Endothelial cell of umbilical vein (primary cell): ENCODE results near the gene FAM219A. TPM values are rescaled to one million over a fixed set of nuclear protein-coding genes. Genes with fewer than 3 reads are reported as not detected.
"Not testable (repeated sequence)": the region's sequence is repeated elsewhere in the genome, so short reads cannot be mapped to it uniquely, and the experiment has no call there.

Experiments
- BruUV-seq: library from RNA; stranded (reverse); fragments of 400-500 nt; replicated peaks from 2 replicates; lab custom pipeline; 2021; lab: Mats Ljungman, UMichigan
- CTCF ChIA-PET: fragments of 300-600, 350-600 bp; sonication (Branson Sonifier 250); formaldehyde crosslinking; loops from one replicate; lab custom pipeline; 2021; ENCODE audit warnings: antibody characterized with exemption, inconsistent platforms; lab: Charles Lee
- POLR2A ChIA-PET: fragments of 300-600, 350-600 bp; sonication (Branson Sonifier 250); formaldehyde crosslinking; loops from one replicate; lab custom pipeline; 2021; ENCODE audit warnings: antibody characterized with exemption, inconsistent platforms; lab: Charles Lee
- DNase-seq: peaks from one replicate; pipeline ENCODE4 v3.0.0-alpha.2; 2011; ENCODE audit warnings: low read depth, low spot score
- FAIRE-seq: peaks from 2 replicates; lab custom pipeline; 2011; peaks lifted over from hg19 to GRCh38; lab: Jason Lieb, UNC
- H2AFZ ChIP-seq: 2 replicates; pipeline ENCODE4 v1.6.0; 2012; ENCODE audit warnings: low read depth, low read length, control low read depth, inconsistent platforms
- H3K27ac ChIP-seq: 2 replicates; pipeline ENCODE4 v1.5.1; 2011; ENCODE audit warnings: low read depth, mild to moderate bottlenecking, control low read depth, low read length, moderate library complexity; ENCODE audit not compliant: insufficient read depth
- H3K27me3 ChIP-seq, 2 experiments: 2 replicates each; pipeline versions ENCODE4 v1.6.0 to v1.6.1; 2011; ENCODE audit warnings: low read length in 2 of 2, mixed read lengths in 1 of 2; ENCODE audit not compliant: control insufficient read depth in 2 of 2, insufficient read depth in 2 of 2
- H3K36me3 ChIP-seq, 2 experiments: 2 replicates in 1 of 2; 3 replicates in 1 of 2; pipeline ENCODE4 v1.5.1; 2011; ENCODE audit warnings: low read length in 2 of 2, mild to moderate bottlenecking in 1 of 2, moderate library complexity in 1 of 2; ENCODE audit not compliant: control insufficient read depth in 2 of 2, insufficient read depth in 2 of 2; ENCODE audit errors: extremely low read depth in 1 of 2
- H3K4me1 ChIP-seq: 3 replicates; pipeline ENCODE4 v1.5.1; 2011; ENCODE audit warnings: mild to moderate bottlenecking, low read length; ENCODE audit not compliant: control insufficient read depth, insufficient read depth; ENCODE audit errors: extremely low read depth
- H3K4me2 ChIP-seq: 2 replicates; pipeline ENCODE4 v1.6.1; 2011; ENCODE audit warnings: low read length, control low read depth, mixed read lengths; ENCODE audit not compliant: insufficient read depth
- H3K4me3 ChIP-seq, 3 experiments: fragments of 200-600 bp in 1 of 3; sonication (generic), shearing (Covaris generic) in 1 of 3; replicated peaks in 1 of 3; 2 replicates each; pipeline ENCODE4 v1.5.1; 2011 to 2016; ENCODE audit warnings: control low read depth in 3 of 3, low read length in 3 of 3, mild to moderate bottlenecking in 2 of 3, inconsistent platforms in 1 of 3, low read depth in 1 of 3, moderate library complexity in 1 of 3; ENCODE audit not compliant: insufficient read depth in 1 of 3
- H3K79me2 ChIP-seq: 2 replicates; pipeline ENCODE4 v1.6.0; 2012; ENCODE audit warnings: low read length, inconsistent platforms; ENCODE audit not compliant: control insufficient read depth, insufficient read depth
- H3K9ac ChIP-seq: replicated peaks from 2 replicates; pipeline ENCODE3; 2011; ENCODE audit warnings: low read length, control low read depth; ENCODE audit not compliant: insufficient read depth; ENCODE audit errors: extremely low read depth
- H3K9me1 ChIP-seq: replicated peaks from 3 replicates; pipeline ENCODE4 v1.6.0; 2011; ENCODE audit warnings: mild to moderate bottlenecking, low read length; ENCODE audit not compliant: control insufficient read depth, insufficient read depth; ENCODE audit errors: extremely low read depth
- H3K9me3 ChIP-seq: replicated peaks from 2 replicates; pipeline ENCODE4 v1.5.1; 2012; ENCODE audit warnings: low read length, inconsistent platforms; ENCODE audit not compliant: control insufficient read depth, insufficient read depth
- H4K20me1 ChIP-seq: replicated peaks from 2 replicates; pipeline ENCODE3; 2011; ENCODE audit warnings: mild to moderate bottlenecking, low read length; ENCODE audit not compliant: control insufficient read depth, insufficient read depth; ENCODE audit errors: extremely low read depth
- POLR2A ChIP-seq: IDR thresholded peaks from 2 replicates; pipeline ENCODE4 v1.6.1; 2012; ENCODE audit warnings: low read depth, mild to moderate bottlenecking, control low read depth, low read length
- dilution Hi-C: fragments of 300-500 bp; cut with MboI; formaldehyde crosslinking; loops from one replicate; pipeline ENCODE4 v1.15.0; 2019; ENCODE audit warnings: low sequenced_read_pairs; ENCODE audit not compliant: extremely low pct_ligation_motif_present
- intact Hi-C: fragments of 100-400 bp; cut with micrococcal nuclease; formaldehyde crosslinking; loops from one replicate; pipeline ENCODE4 v1.10.0; 2022
- polyA plus RNA-seq, 4 experiments: library from polyadenylated mRNA; depleted of rRNA in 3 of 4; stranded (reverse) in 3 of 4; unstranded in 1 of 4; fragments of >200 nt; gene quantifications; 2 replicates each; pipeline versions ENCODE4 v1.2.1 to v1.2.3, GENCODE V29; 2011 to 2012; ENCODE audit warnings: missing spikeins in 1 of 4
- total RNA-seq: library from RNA; stranded (reverse); gene quantifications from 2 replicates; pipeline ENCODE4 v1.2.3, GENCODE V29; 2021

Gene FAM219A
- total and polyA plus RNA-seq, 2 donors (not counting 3 experiments of a cell fraction or from before 2014, with no cell fraction given), result 18.1 to 35.7 TPM

DNA sequence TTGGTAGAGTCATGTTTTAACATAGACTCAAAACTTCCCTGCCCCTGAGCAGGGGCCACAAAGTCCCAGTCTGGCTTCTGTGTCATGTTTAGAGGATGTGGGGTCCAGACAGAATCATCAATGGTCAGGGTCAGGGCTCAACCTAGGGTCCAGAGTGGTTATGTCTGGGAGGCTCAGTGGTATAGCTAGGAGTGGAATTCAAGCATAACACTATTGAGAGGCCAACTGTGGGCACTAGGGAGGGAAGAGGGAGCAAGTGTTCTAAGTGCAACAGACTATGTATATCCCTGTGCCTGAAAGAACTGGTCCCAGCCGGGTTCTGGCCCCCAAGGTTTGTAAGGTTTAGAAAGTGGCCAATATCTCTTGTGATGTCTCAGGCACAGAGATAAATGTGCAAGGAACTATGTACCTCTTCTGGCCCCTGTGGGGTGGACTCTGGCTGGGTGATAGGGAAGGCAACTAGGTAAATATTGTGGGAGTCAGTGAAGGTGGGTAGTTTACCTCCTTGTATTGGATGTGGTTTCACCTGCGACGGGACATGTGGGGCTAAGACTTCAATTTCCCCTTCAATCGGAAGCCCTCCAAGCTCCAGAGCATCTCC is 95.7 kb downstream of the FAM219A start:
- H3K36me3 ChIP-seq, result no peaks in the 10 kb centered on the region
- H3K79me2 ChIP-seq, result no peaks in the 10 kb centered on the region
- ChIA-PET CTCF (interaction anchor here (0.6 to 2.0 kb wide), 2 partner anchors 229 to 465 kb away, joined by 3 to 5 read pairs; no protein-coding TSS in a partner anchor), POLR2A (no interaction called here)
- H3K27me3 ChIP-seq, result no peaks in the 10 kb centered on the region
- H4K20me1 ChIP-seq, result no peaks in the 10 kb centered on the region
- no peaks in the 10 kb centered on the region for H3K9me3 ChIP-seq
- peaks cover 13% of the 10 kb centered on the region for H3K4me1 ChIP-seq
- no peak overlapping the region for H3K4me2 ChIP-seq
- no peak overlapping the region for H2AFZ ChIP-seq
- no peak overlapping the region for H3K27ac ChIP-seq
- no peak overlapping the region for H3K4me3 ChIP-seq
- FAIRE-seq, result no peak
- no peak for TF ChIP-seq POLR2A
- H3K9me1 ChIP-seq, result no peaks in the 10 kb centered on the region
- DNase-seq, result no peak
- intact Hi-C loops (no loop called here), dilution Hi-C loops (no loop called here)
- BruUV-seq, result no TSS peak
- H3K9ac ChIP-seq, result no peak overlapping the region

GRCh38 chr9:34352957-34353356 is 105.4 kb downstream of the FAM219A start:
- H3K79me2 ChIP-seq, CTCF ChIA-PET, H3K9ac ChIP-seq, H3K36me3 ChIP-seq, FAIRE-seq, DNase-seq, POLR2A ChIA-PET, H3K9me3 ChIP-seq, H4K20me1 ChIP-seq, H3K4me3 ChIP-seq, intact Hi-C loops, BruUV-seq, dilution Hi-C loops, H3K27ac ChIP-seq, H2AFZ ChIP-seq, H3K4me1 ChIP-seq, H3K27me3 ChIP-seq, H3K4me2 ChIP-seq, H3K9me1 ChIP-seq: not testable (repeated sequence)

DNA sequence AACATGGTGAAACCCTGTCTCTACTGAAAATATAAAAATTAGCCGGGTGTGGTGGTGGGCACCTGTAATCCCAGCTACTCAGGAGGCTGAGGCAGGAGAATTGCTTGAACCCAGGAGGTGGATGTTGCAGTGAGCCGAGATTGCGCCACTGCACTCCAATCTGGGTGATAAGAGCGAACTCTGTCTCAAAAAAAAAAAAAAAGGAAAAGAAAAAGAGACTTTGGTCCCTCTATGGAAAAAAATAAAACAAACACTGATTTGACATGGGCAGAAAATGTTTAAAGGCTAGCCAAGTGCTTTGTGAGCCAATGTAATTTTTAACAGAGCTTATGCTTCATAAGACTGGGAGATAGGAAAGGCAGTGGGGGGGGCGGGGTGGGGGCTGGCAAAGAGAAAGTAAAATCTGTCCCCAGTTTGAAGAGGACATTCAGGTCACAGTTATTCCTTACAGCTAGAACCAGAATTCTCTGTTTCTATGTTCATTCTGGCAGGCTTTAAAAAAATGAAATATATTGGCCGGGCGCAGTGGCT is 106.2 kb downstream of the FAM219A start:
- H3K9ac ChIP-seq, H3K4me1 ChIP-seq, H3K36me3 ChIP-seq, POLR2A ChIA-PET, H3K79me2 ChIP-seq, H3K27me3 ChIP-seq, H4K20me1 ChIP-seq, H3K4me2 ChIP-seq, FAIRE-seq, CTCF ChIA-PET, H3K9me3 ChIP-seq, H3K9me1 ChIP-seq, intact Hi-C loops, H2AFZ ChIP-seq, DNase-seq, BruUV-seq, H3K4me3 ChIP-seq, H3K27ac ChIP-seq, dilution Hi-C loops: not testable (repeated sequence)
